HG02642 (cell line): ENCODE results near the gene HPS5.

Experiments
- ATAC-seq: cut with Tn5 transposase; IDR thresholded peaks from one replicate; pipeline ENCODE4 v1.9.1; 2021; ENCODE audit warnings: mild to moderate bottlenecking; ENCODE audit not compliant: unreplicated experiment, poor library complexity

The HPS5 gene

GRCh38 chr11:18243783-18244362 lies 78.1 kb downstream of the HPS5 start:
- no peak for ATAC-seq

- ATAC-seq = no peak
Measured at GRCh38 chr11:18239655-18240054, 82.3 kb downstream of the HPS5 start.

- no peak for ATAC-seq
Measured at GRCh38 chr11:18236664-18237356, 85.1 kb downstream of the HPS5 start, which contains the start of gene SAA4. SAA4 (minus strand) TSS chr11:18236802; CDS start chr11:18235926, 876 bp downstream.

GRCh38 chr11:18235394-18236334 lies 86.3 kb downstream of the HPS5 start:
- ATAC-seq = no peak

- ATAC-seq = no peak
Measured at GRCh38 chr11:18233912-18234311, 88.0 kb downstream of the HPS5 start.

- ATAC-seq = no peak
Measured at GRCh38 chr11:18230859-18231258, 91.1 kb downstream of the HPS5 start.

GRCh38 chr11:18229501-18229900 lies 92.4 kb downstream of the HPS5 start:
- peak; percentile 92 for ATAC-seq
